K562 (cell line): ENCODE results near the gene FRMD4B. TPM values are rescaled to one million over a fixed set of nuclear protein-coding genes. Genes with fewer than 3 reads are reported as not detected.
A peak's percentile ranks its signal among the peaks of the same experiment; 100 is the strongest.

Experiments
- ATAC-seq: fragments of 200-7000 bp; cut with Tn5 transposase; 3 replicates; pipeline ENCODE4 v1.9.1; 2020; ENCODE audit warnings: moderate library complexity
- BruUV-seq: library from RNA; stranded (reverse); fragments of 400-500 nt; replicated peaks from 2 replicates; lab custom pipeline; 2021; lab: Mats Ljungman, UMichigan
- CTCF ChIA-PET: fragments of 300-600 bp; formaldehyde crosslinking; extraction: SDS; loops from one replicate; lab custom pipeline; 2021; ENCODE audit warnings: low intra/inter-chr PET ratio; lab: Yijun Ruan, JAX
- POLR2A ChIA-PET: fragments of 300-600, 350-650 bp; sonication (Branson Sonifier 250); formaldehyde crosslinking; extraction: SDS; loops from one replicate; lab custom pipeline; 2021; ENCODE audit warnings: antibody characterized with exemption, inconsistent platforms; lab: Yijun Ruan, JAX
- DNase-seq, 4 experiments: peaks; one replicate each; pipeline versions ENCODE4 v3.0.0 to v3.0.0-alpha.2; 2011 to 2018; ENCODE audit warnings: low spot score in 3 of 4, mixed read lengths in 3 of 4; ENCODE audit errors: extremely low read depth in 1 of 4
- FAIRE-seq: peaks from 2 replicates; lab custom pipeline; 2011; peaks lifted over from hg19 to GRCh38; lab: Jason Lieb, UNC
- H2AFZ ChIP-seq: 2 replicates; pipeline ENCODE4 v1.6.0; 2011; ENCODE audit warnings: low read depth, low read length, control low read depth, inconsistent platforms
- H3K27ac ChIP-seq: fragments of 200-600 bp; 3 replicates; pipeline ENCODE4 v1.8.0; 2011; ENCODE audit warnings: low read depth, mild to moderate bottlenecking, control low read depth, inconsistent platforms, low read length, moderate library complexity, mixed read lengths; ENCODE audit errors: extremely low read depth
- H3K27me3 ChIP-seq, 2 experiments: fragments of 300-600 bp in 1 of 2; 2 replicates in 1 of 2; 3 replicates in 1 of 2; pipeline versions ENCODE4 v1.6.0 to v1.8.0; 2011; ENCODE audit warnings: inconsistent platforms in 2 of 2, low read length in 2 of 2, mild to moderate bottlenecking in 1 of 2, mixed read lengths in 1 of 2, moderate library complexity in 1 of 2; ENCODE audit not compliant: control insufficient read depth in 2 of 2, insufficient read depth in 2 of 2
- H3K36me3 ChIP-seq: fragments of 300-600 bp; 3 replicates; pipeline ENCODE4 v1.8.0; 2011; ENCODE audit warnings: mild to moderate bottlenecking, low read length, inconsistent platforms; ENCODE audit not compliant: control insufficient read depth, insufficient read depth
- H3K4me1 ChIP-seq, 2 experiments: fragments of 200-600 bp in 1 of 2; replicated peaks in 1 of 2; 2 replicates in 1 of 2; 3 replicates in 1 of 2; pipeline versions ENCODE4 v1.5.1 to v1.8.0; 2011; ENCODE audit warnings: inconsistent platforms in 2 of 2, low read length in 2 of 2, mild to moderate bottlenecking in 1 of 2, mixed read lengths in 1 of 2, moderate library complexity in 1 of 2; ENCODE audit not compliant: control insufficient read depth in 2 of 2, insufficient read depth in 2 of 2
- H3K4me2 ChIP-seq: 2 replicates; pipeline ENCODE4 v1.6.1; 2011; ENCODE audit warnings: low read length, control low read depth, inconsistent platforms, mixed read lengths; ENCODE audit not compliant: insufficient read depth
- H3K4me3 ChIP-seq: fragments of 200-600 bp; sonication (generic), shearing (Covaris generic); 2 replicates; pipeline ENCODE4 v1.5.1; 2016; ENCODE audit warnings: control low read depth, inconsistent platforms
- H3K79me2 ChIP-seq: fragments of 200-600 bp; 3 replicates; pipeline ENCODE4 v1.8.0; 2011; ENCODE audit warnings: low read length, inconsistent platforms; ENCODE audit not compliant: control insufficient read depth, insufficient read depth
- H3K9ac ChIP-seq, 2 experiments: 2 replicates each; pipeline versions ENCODE4 v1.6.0 to v1.6.1; 2011; ENCODE audit warnings: low read depth in 2 of 2, low read length in 2 of 2, control low read depth in 1 of 2, inconsistent platforms in 1 of 2, mild to moderate bottlenecking in 1 of 2, mixed read lengths in 1 of 2; ENCODE audit not compliant: insufficient read depth in 1 of 2
- H3K9me1 ChIP-seq: one replicate; pipeline ENCODE4 v1.6.0; 2011; ENCODE audit warnings: inconsistent platforms, mild to moderate bottlenecking, low read length, moderate library complexity; ENCODE audit not compliant: control insufficient read depth, insufficient read depth
- H3K9me3 ChIP-seq: replicated peaks from 2 replicates; pipeline ENCODE4 v1.5.1; 2011; ENCODE audit warnings: low read depth, low read length, inconsistent platforms; ENCODE audit not compliant: control insufficient read depth, insufficient read depth
- H4K20me1 ChIP-seq: replicated peaks from 2 replicates; pipeline ENCODE4 v1.6.1; 2011; ENCODE audit warnings: low read length, inconsistent platforms, mixed read lengths; ENCODE audit not compliant: control insufficient read depth, insufficient read depth
- CTCF ChIP-seq, 3 experiments: IDR thresholded peaks in 2 of 3; conservative IDR thresholded peaks in 1 of 3; 2 replicates each; pipeline ENCODE4 v1.5.1; 2011 to 2012; ENCODE audit warnings: low read length in 3 of 3, mild to moderate bottlenecking in 3 of 3, control low read depth in 2 of 3, improper control_type of control experiment in 1 of 3, inconsistent platforms in 1 of 3, low read depth in 1 of 3, mixed read lengths in 1 of 3, moderate library complexity in 1 of 3; ENCODE audit not compliant: insufficient read depth in 2 of 3
- ETV6 ChIP-seq, 3 experiments: fragments of 150-350 bp in 1 of 3; sonication (generic) in 1 of 3; formaldehyde crosslinking in 1 of 3; IDR thresholded peaks; 2 replicates each; pipeline versions ENCODE4 v1.6.1 to v1.8.0; 2014 to 2022; ENCODE audit warnings: borderline replicate concordance in 2 of 3, low read depth in 2 of 3, antibody characterized with exemption in 1 of 3, low read length in 1 of 3, mild to moderate bottlenecking in 1 of 3, missing genetic modification reagents in 1 of 3
- GTF2E2 ChIP-seq: fragments of 200-800 bp; sonication (Bioruptor generic); IDR thresholded peaks from 2 replicates; pipeline ENCODE4 v1.6.1; 2016; ENCODE audit warnings: missing genetic modification characterization, missing compliant biosample characterization
- HNRNPK ChIP-seq: fragments of 200-400 bp; formaldehyde crosslinking; IDR thresholded peaks from one replicate; pipeline ENCODE4 v1.6.1; 2018; ENCODE audit warnings: mild to moderate bottlenecking, low read depth, low read length; ENCODE audit not compliant: poor library complexity, severe bottlenecking
- KDM2B ChIP-seq: fragments of 250-450 bp; sonication (Bioruptor Pico); IDR thresholded peaks from 2 replicates; pipeline ENCODE4 v1.8.0; 2021; ENCODE audit warnings: mild to moderate bottlenecking, moderate library complexity
- RAD21 ChIP-seq, 2 experiments: fragments of 250-450 bp in 1 of 2; fragments of 450-650 bp in 1 of 2; sonication (Bioruptor Pico) in 1 of 2; formaldehyde crosslinking in 1 of 2; IDR thresholded peaks in 1 of 2; conservative IDR thresholded peaks in 1 of 2; 2 replicates each; pipeline versions ENCODE4 v1.4.0 to v1.8.0; 2020 to 2022; ENCODE audit warnings: mild to moderate bottlenecking in 2 of 2, moderate library complexity in 1 of 2
- RBM34 ChIP-seq: fragments of 200-400 bp; formaldehyde crosslinking; IDR thresholded peaks from 2 replicates; pipeline ENCODE4 v1.6.1; 2018; ENCODE audit warnings: low read length, borderline replicate concordance; ENCODE audit not compliant: insufficient read depth
- RBM39 ChIP-seq: fragments of 200-400 bp; formaldehyde crosslinking; optimal IDR thresholded peaks from 2 replicates; pipeline ENCODE3; 2018; ENCODE audit warnings: low read depth, low read length
- SIX5 ChIP-seq, 2 experiments: IDR thresholded peaks; 2 replicates each; pipeline ENCODE4 v1.6.1; 2011; ENCODE audit warnings: low read length in 2 of 2, borderline replicate concordance in 1 of 2, low read depth in 1 of 2, mild to moderate bottlenecking in 1 of 2, moderate library complexity in 1 of 2; ENCODE audit not compliant: insufficient read depth in 1 of 2
- SNRNP70 ChIP-seq: fragments of 200-400 bp; formaldehyde crosslinking; optimal IDR thresholded peaks from 2 replicates; pipeline ENCODE3; 2017; ENCODE audit warnings: low read depth, low read length
- ZKSCAN3 ChIP-seq: fragments of 250-450 bp; sonication (Bioruptor Pico); IDR thresholded peaks from 2 replicates; pipeline ENCODE4 v1.4.0; 2020
- ZNF717 ChIP-seq: fragments of 250-450 bp; sonication (Bioruptor Pico); IDR thresholded peaks from 2 replicates; pipeline ENCODE4 v1.5.0; 2021
- WGBS: fragments of 100-300 bp; shearing (Covaris generic); methylation state at CpG from one replicate; pipeline ENCODE4 v1.1.6; 2016; ENCODE audit warnings: low coverage, mixed read lengths; ENCODE audit not compliant: insufficient coverage; ENCODE audit errors: missing lambda C conversion rate; 5-methylcytosine and 5-hydroxymethylcytosine counted together
- in situ Hi-C: fragments of 300-500 bp; cut with MboI; formaldehyde crosslinking; loops from 4 replicates; pipeline ENCODE4 v1.15.0; 2018; ENCODE audit warnings: inconsistent platforms, mixed read lengths
- intact Hi-C: fragments of 100-400 bp; cut with micrococcal nuclease; formaldehyde crosslinking; loops from 2 replicates; pipeline ENCODE4 v1.14.2; 2022
- polyA plus RNA-seq, 8 experiments: library from polyadenylated mRNA; depleted of rRNA in 4 of 8; stranded (reverse) in 5 of 8; unstranded in 3 of 8; fragments of >200 nt; fragmentation: Nextera tagmentation in 2 of 8; fragmentation: Illumina TruSeq in 1 of 8; extraction: Ambion mirVana in 2 of 8; extraction: Trizol in 1 of 8; gene quantifications; 2 replicates each; pipeline versions ENCODE4 v1.2.1 to v1.2.3, GENCODE V29; 2011 to 2014; ENCODE audit warnings: inconsistent platforms in 1 of 8, missing spikeins in 1 of 8
- total RNA-seq, 7 experiments: library from RNA; depleted of rRNA in 6 of 7; stranded (reverse); fragments of >200 nt in 6 of 7; fragmentation: Illumina TruSeq in 2 of 7; extraction: Trizol in 2 of 7; gene quantifications; 2 replicates each; pipeline versions ENCODE4 v1.2.1 to v1.2.3, GENCODE V29; 2011 to 2021; ENCODE audit warnings: low replicate concordance in 1 of 7

The FRMD4B gene
- total and polyA plus RNA-seq, 9 of the 15 experiments (the other 6 are each of a cell fraction or from before 2014, with no cell fraction given), result 0.03 to 0.09 (median 0.04) TPM; not detected in 3

DNA sequence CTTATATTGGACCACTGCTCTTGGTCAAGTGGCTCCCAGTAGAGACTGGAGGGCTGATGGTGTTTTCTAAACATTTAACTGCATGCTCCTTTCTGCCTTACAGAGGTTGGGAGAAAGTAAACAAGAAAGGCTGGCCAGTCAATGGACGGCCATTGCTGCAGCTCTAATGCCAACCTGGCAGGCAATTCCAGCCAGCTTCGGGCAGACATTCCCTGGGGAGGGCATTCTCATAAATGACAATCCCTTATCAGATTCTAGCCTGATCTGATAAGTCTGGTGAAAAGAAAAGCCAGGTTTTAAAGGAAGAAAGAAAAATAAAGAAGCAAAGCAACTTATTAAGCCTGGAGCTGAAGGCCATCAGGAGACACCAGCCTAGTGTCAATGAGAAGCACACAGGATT is 60.7 kb downstream of the FRMD4B start:
- DNase-seq, result no peak
- Histone ChIP-seq H3K27ac (no peak overlapping the region), H3K9ac (no peak overlapping the region), H3K9me3 (no peaks in the 10 kb centered on the region), H3K4me3 (no peak overlapping the region), H3K4me1 (no peaks in the 10 kb centered on the region), H3K36me3 (no peaks in the 10 kb centered on the region), H3K79me2 (no peaks in the 10 kb centered on the region), H3K27me3 (no peaks in the 10 kb centered on the region; a peak in 1 of 5 replicates), H2AFZ (no peak overlapping the region), H3K4me2 (no peak overlapping the region), H4K20me1 (no peaks in the 10 kb centered on the region), H3K9me1 (no peaks in the 10 kb centered on the region)
- no peak for ATAC-seq
- no peak for FAIRE-seq
- TF ChIP-seq KDM2B (CRISPR knock-in tag) (no peak), SIX5 (IDR thresholded peaks at IDR 0.05; ENCODE audit: borderline replicate concordance in 1 of 2, insufficient read depth in 1 of 2, low read depth in 1 of 2, low read length in 2 of 2) (no peak)
- POLR2A ChIA-PET, result no interaction called here
- intact Hi-C loops (no loop called here), in situ Hi-C loops (no loop called here)
- 5% methylated on average over 2 of the region's 2 CpGs for WGBS
- CTCF ChIA-PET, result no interaction called here
- no TSS peak for BruUV-seq

DNA sequence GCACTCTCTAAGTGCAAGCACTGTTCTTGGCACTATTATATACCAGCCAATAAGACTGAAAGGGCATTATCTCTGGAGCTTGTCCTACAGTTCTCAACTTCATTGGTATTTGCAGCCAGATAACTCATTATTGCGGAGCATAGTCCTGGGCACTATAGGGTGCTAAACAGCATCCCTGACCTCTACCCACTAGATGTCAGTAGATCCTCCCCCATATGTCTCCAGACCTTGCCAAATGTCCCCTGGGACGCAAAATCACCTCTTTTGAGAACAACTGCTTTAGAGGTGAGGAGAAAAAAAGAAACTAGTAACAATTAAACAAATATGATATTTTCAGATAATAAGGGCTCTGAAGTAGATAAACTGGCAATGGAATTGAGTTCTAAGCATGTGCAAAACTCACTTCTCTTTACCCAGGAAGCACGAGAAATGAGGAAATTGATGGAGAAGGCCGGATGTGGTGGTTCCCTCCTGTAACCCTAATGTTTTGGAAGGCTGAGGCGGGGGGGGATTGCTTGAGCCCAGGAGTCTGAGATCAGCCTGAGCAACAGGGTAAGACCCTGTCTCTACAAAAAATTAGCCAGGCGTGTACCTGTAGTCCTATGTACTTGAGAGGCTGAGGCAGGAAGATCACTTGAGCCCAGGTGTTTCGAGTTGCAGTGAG is 61.4 kb downstream of the FRMD4B start:
- ATAC-seq, result 0 out of 3 replicates have a peak, but pooled peaks have one; percentile 60
- POLR2A ChIA-PET, result no interaction called here
- Histone ChIP-seq H2AFZ (no peak overlapping the region), H3K36me3 (no peaks in the 10 kb centered on the region), H3K27ac (no peak overlapping the region), H3K4me2 (no peak overlapping the region), H4K20me1 (no peaks in the 10 kb centered on the region), H3K9ac (no peak overlapping the region), H3K9me1 (no peaks in the 10 kb centered on the region), H3K27me3 (no peaks in the 10 kb centered on the region; a peak in 1 of 5 replicates), H3K4me3 (no peak overlapping the region), H3K9me3 (no peaks in the 10 kb centered on the region), H3K4me1 (no peaks in the 10 kb centered on the region), H3K79me2 (no peaks in the 10 kb centered on the region)
- in situ Hi-C loops (no loop called here), intact Hi-C loops (no loop called here)
- 0% methylated on average over 4 of the region's 7 CpGs for WGBS
- CTCF ChIA-PET, result no interaction called here
- no peak for FAIRE-seq
- TF ChIP-seq RBM39 (no peak), RAD21 (CRISPR knock-in tag; conservative IDR thresholded peaks at IDR 0.05 in 1 of 2, IDR thresholded peaks at IDR 0.05 in 1 of 2) (peak; percentile 26 to 53), ETV6 (IDR thresholded peaks at IDR 0.05; ENCODE audit: borderline replicate concordance in 1 of 2, low read depth in 2 of 2, low read length in 1 of 2) (no peak), ETV6 (CRISPR knock-in tag; IDR thresholded peaks at IDR 0.05; ENCODE audit: borderline replicate concordance) (no peak), RBM34 (no peak), GTF2E2 (tag) (no peak), SNRNP70 (no peak), HNRNPK (no peak), ZKSCAN3 (CRISPR knock-in tag) (no peak), ZNF717 (CRISPR knock-in tag) (no peak), CTCF (IDR thresholded peaks at IDR 0.05 in 2 of 3, conservative IDR thresholded peaks at IDR 0.05 in 1 of 3; ENCODE audit: insufficient read depth in 2 of 3, low read depth in 1 of 3, low read length in 3 of 3) (peak in 2 of 3 experiments; percentile 14 to 33; a peak in 3 of 6 replicates)
- no TSS peak for BruUV-seq
- no peak for DNase-seq
